ENCODE data around the gene TSFM. TPM values are rescaled to one million over a fixed set of nuclear protein-coding genes. Genes with fewer than 3 reads are reported as not detected.
A peak's percentile ranks its signal among the peaks of the same experiment; 100 is the strongest.

Gene TSFM
- total RNA-seq, 2 experiments from 2014 or later, result 46.3 to 47.3 TPM

DNA sequence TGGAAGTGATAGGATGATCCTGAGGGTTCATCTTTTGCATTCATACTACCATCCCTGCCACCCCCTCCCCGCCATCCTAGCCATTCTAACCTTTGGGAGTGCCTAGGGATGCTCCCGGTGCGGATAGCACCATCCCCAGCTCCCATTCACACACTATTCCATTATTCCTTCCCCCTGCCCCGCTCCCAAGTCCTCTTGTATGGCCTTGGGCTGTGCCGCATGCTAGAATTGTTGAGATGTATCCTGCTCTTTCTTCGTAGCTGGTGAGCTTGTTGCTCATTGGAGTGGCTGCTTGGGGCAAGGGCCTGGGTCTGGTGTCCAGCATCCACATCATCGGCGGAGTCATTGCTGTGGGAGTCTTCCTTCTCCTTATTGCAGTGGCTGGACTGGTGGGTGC is 37.1 kb upstream of the TSFM start:
- ATAC-seq, result no peak
- POLR2A ChIA-PET, result interaction anchor here (1.1 to 3.1 kb wide), 5 partner anchors 11 to 97 kb away, joined by 3 to 9 read pairs (median 6); no protein-coding TSS in a partner anchor
- Mint-ChIP-seq H3K4me3 (peak overlapping the region; percentile 92), H3K9me3 (no peaks in the 10 kb centered on the region), H3K36me3 (ENCODE audit: low read depth) (peaks cover 45% of the 10 kb centered on the region), H3K4me1 (ENCODE audit: low read depth) (peaks cover 46% of the 10 kb centered on the region), H3K27ac (peak overlapping the region; percentile 94), H3K27me3 (no peaks in the 10 kb centered on the region)
- TF ChIP-seq, protein P1, sequence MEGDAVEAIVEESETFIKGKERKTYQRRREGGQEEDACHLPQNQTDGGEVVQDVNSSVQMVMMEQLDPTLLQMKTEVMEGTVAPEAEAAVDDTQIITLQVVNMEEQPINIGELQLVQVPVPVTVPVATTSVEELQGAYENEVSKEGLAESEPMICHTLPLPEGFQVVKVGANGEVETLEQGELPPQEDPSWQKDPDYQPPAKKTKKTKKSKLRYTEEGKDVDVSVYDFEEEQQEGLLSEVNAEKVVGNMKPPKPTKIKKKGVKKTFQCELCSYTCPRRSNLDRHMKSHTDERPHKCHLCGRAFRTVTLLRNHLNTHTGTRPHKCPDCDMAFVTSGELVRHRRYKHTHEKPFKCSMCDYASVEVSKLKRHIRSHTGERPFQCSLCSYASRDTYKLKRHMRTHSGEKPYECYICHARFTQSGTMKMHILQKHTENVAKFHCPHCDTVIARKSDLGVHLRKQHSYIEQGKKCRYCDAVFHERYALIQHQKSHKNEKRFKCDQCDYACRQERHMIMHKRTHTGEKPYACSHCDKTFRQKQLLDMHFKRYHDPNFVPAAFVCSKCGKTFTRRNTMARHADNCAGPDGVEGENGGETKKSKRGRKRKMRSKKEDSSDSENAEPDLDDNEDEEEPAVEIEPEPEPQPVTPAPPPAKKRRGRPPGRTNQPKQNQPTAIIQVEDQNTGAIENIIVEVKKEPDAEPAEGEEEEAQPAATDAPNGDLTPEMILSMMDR (IDR thresholded peaks at IDR 0.05), result no peak
- CTCF ChIA-PET, result interaction anchor here (0.7 to 2.6 kb wide), 5 partner anchors 11 to 162 kb away, joined by 3 to 13 read pairs (median 4); no protein-coding TSS in a partner anchor
- DNase-seq, result no peak
- intact Hi-C loops (cut with micrococcal nuclease), result no loop called here

DNA sequence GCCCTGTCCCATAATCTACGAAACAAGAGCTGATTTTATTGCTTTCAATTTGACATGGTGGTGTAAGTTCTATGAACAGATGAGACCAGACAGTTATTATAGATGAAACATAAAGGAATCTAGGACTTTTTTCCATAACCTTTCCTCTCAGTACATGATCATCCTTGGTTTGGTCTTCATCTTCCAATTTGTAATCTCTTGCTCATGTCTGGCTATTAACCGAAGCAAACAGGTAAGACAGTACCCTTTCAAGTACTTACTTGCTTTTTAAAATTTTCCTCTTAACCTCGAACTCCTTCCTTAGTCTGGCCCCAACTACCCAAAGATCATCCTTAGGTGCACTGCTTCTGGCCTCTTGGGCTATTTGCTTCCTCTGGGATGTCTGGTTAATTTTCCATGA is 36.6 kb upstream of the TSFM start:
- no peaks in the 10 kb centered on the region for H3K9me3 Mint-ChIP-seq
- peaks cover 49% of the 10 kb centered on the region for H3K36me3 Mint-ChIP-seq (ENCODE audit: low read depth)
- peaks cover 47% of the 10 kb centered on the region for H3K4me1 Mint-ChIP-seq (ENCODE audit: low read depth)
- no peaks in the 10 kb centered on the region for H3K27me3 Mint-ChIP-seq
- CTCF ChIA-PET, result interaction anchor here (2.6 kb wide), 1 partner anchor 10 kb away, joined by 13 read pairs; no protein-coding TSS in a partner anchor
- TF ChIP-seq, protein P1 (IDR thresholded peaks at IDR 0.05), result no peak
- peak overlapping the region; percentile 94 for H3K27ac Mint-ChIP-seq
- H3K4me3 Mint-ChIP-seq, result peak overlapping the region; percentile 92
- POLR2A ChIA-PET, result interaction anchor here (1.2 to 3.1 kb wide), 3 partner anchors 10 to 39 kb away, joined by 3 to 9 read pairs (median 7); no protein-coding TSS in a partner anchor
- DNase-seq (no peak), ATAC-seq (no peak)
- intact Hi-C loops (cut with micrococcal nuclease), result no loop called here

- Mint-ChIP-seq H3K27ac (peak overlapping the region; percentile 66), H3K27me3 (no peaks in the 10 kb centered on the region), H3K36me3 (ENCODE audit: low read depth) (peaks cover 58% of the 10 kb centered on the region), H3K4me1 (ENCODE audit: low read depth) (peaks cover 54% of the 10 kb centered on the region), H3K9me3 (no peaks in the 10 kb centered on the region), H3K4me3 (no peak overlapping the region)
- ChIA-PET CTCF (interaction anchor here (0.8 kb wide), 1 partner anchor 10 kb away, joined by 4 read pairs; no protein-coding TSS in a partner anchor), POLR2A (interaction anchor here (0.7 kb wide), 1 partner anchor 8 kb away, joined by 3 read pairs; no protein-coding TSS in a partner anchor)
- TF ChIP-seq, protein P1 (IDR thresholded peaks at IDR 0.05), result no peak
- DNase-seq (no peak), ATAC-seq (no peak)
- intact Hi-C loops (cut with micrococcal nuclease), result no loop called here
Measured at GRCh38 chr12:57749061-57749460, 33.5 kb upstream of the TSFM start.

GRCh38 chr12:57750561-57751431 is 31.8 kb upstream of the TSFM start:
- TF ChIP-seq, protein P1 (IDR thresholded peaks at IDR 0.05), result no peak
- Mint-ChIP-seq H3K9me3 (no peaks in the 10 kb centered on the region), H3K4me1 (ENCODE audit: low read depth) (peaks cover 45% of the 10 kb centered on the region), H3K4me3 (peak overlapping the region; percentile 86), H3K27me3 (no peaks in the 10 kb centered on the region), H3K27ac (peak overlapping the region; percentile 94), H3K36me3 (ENCODE audit: low read depth) (peaks cover 48% of the 10 kb centered on the region)
- ATAC-seq (no peak), DNase-seq (no peak)
- POLR2A ChIA-PET, result no interaction called here
- CTCF ChIA-PET, result interaction anchor here (1.3 kb wide), 1 partner anchor 9 kb away, joined by 6 read pairs; no protein-coding TSS in a partner anchor
- intact Hi-C loops (cut with micrococcal nuclease), result no loop called here

DNA sequence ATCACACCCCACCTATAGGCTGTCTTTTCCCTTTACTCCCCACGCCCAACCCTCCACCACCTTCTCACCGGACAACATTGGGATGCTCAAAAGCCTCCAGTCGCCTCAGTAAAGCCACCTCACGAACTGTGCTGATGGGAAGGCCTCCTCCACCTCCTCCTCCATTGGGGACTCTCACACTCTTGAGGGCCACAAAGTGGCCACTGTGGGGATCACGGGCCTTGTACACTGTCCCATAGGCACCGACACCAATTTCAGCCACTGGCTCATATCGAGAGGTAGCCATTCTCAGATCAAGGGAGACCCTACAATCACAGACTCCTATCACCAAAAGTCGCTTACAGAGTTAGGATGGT is 31.2 kb upstream of the TSFM start:
- ChIA-PET POLR2A (interaction anchor here (1.0 to 1.2 kb wide), 2 partner anchors 10 to 15 kb away, joined by 4 to 11 read pairs; partner anchors contain the start of gene CYP27B1), CTCF (interaction anchor here (0.8 to 1.3 kb wide), 3 partner anchors 10 to 31 kb away, joined by 3 to 8 read pairs (median 6); partner anchors contain the start of gene TSFM)
- peaks cover 45% of the 10 kb centered on the region for H3K36me3 Mint-ChIP-seq (ENCODE audit: low read depth)
- H3K4me1 Mint-ChIP-seq (ENCODE audit: low read depth), result peaks cover 47% of the 10 kb centered on the region
- no peak for ATAC-seq
- no peaks in the 10 kb centered on the region for H3K27me3 Mint-ChIP-seq
- intact Hi-C loops (cut with micrococcal nuclease), result no loop called here
- no peak for DNase-seq
- TF ChIP-seq, protein P1 (IDR thresholded peaks at IDR 0.05), result no peak
- H3K4me3 Mint-ChIP-seq, result peak overlapping the region; percentile 86
- no peaks in the 10 kb centered on the region for H3K9me3 Mint-ChIP-seq
- peak overlapping the region; percentile 94 for H3K27ac Mint-ChIP-seq
